Liver (tissue), 9 donors: ENCODE results near the gene SLC30A1. TPM values are rescaled to one million over a fixed set of nuclear protein-coding genes. Genes with fewer than 3 reads are reported as not detected.

Experiments used
- DNase-seq: peaks from one replicate; pipeline ENCODE4 v3.0.0-alpha.2; 2017; ENCODE audit warnings: low spot score
- H3K27ac ChIP-seq, 2 donors: one replicate each; pipeline ENCODE4 v1.7.0; 2013; ENCODE audit warnings: inconsistent platforms in 2 of 2, low read length in 2 of 2, control low read depth in 1 of 2, low read depth in 1 of 2, mild to moderate bottlenecking in 1 of 2
- H3K27me3 ChIP-seq, 4 donors: one replicate each; pipeline versions ENCODE4 v1.6.1 to v1.7.0; 2013; ENCODE audit warnings: low read length in 3 of 4, inconsistent platforms in 1 of 4, mild to moderate bottlenecking in 1 of 4, moderate library complexity in 1 of 4; ENCODE audit not compliant: control insufficient read depth in 4 of 4, insufficient read depth in 4 of 4
- H3K36me3 ChIP-seq, 4 donors: one replicate each; pipeline versions ENCODE4 v1.6.1 to v1.7.0; 2013; ENCODE audit warnings: low read length in 3 of 4, mild to moderate bottlenecking in 3 of 4, low read depth in 1 of 4, moderate library complexity in 1 of 4; ENCODE audit not compliant: control insufficient read depth in 4 of 4, insufficient read depth in 3 of 4
- H3K4me1 ChIP-seq, 4 donors: one replicate each; pipeline versions ENCODE4 v1.6.1 to v1.7.0; 2013; ENCODE audit warnings: low read length in 3 of 4, mild to moderate bottlenecking in 3 of 4, moderate library complexity in 1 of 4; ENCODE audit not compliant: control insufficient read depth in 4 of 4, insufficient read depth in 4 of 4
- H3K4me3 ChIP-seq, 3 donors: one replicate each; pipeline versions ENCODE4 v1.6.1 to v1.7.0; 2013; ENCODE audit warnings: low read length in 3 of 3, control low read depth in 1 of 3, low read depth in 1 of 3, mild to moderate bottlenecking in 1 of 3
- H3K9ac ChIP-seq, 2 donors: one replicate each; pipeline ENCODE4 v1.7.0; 2013; ENCODE audit warnings: low read length in 2 of 2, mild to moderate bottlenecking in 2 of 2, moderate library complexity in 2 of 2, control low read depth in 1 of 2, low read depth in 1 of 2
- H3K9me3 ChIP-seq, 4 donors: one replicate each; pipeline versions ENCODE4 v1.6.1 to v1.7.0; 2013; ENCODE audit warnings: low read length in 3 of 4; ENCODE audit not compliant: control insufficient read depth in 4 of 4
- EGR1 ChIP-seq, 2 donors: IDR thresholded peaks; 2 replicates each; pipeline ENCODE4 v1.6.1; 2016 to 2018; ENCODE audit warnings: antibody characterized with exemption in 2 of 2, low read depth in 2 of 2
- FOXA1 ChIP-seq: IDR thresholded peaks from 2 replicates; pipeline ENCODE4 v1.6.1; 2016; ENCODE audit warnings: antibody characterized with exemption
- FOXA2 ChIP-seq: IDR thresholded peaks from 2 replicates; pipeline ENCODE4 v1.6.1; 2016; ENCODE audit warnings: antibody characterized with exemption
- GABPA ChIP-seq, 2 donors: IDR thresholded peaks in 1 of 2; conservative IDR thresholded peaks in 1 of 2; 2 replicates each; pipeline ENCODE4 v1.6.1; 2016; ENCODE audit warnings: antibody characterized with exemption in 2 of 2, mild to moderate bottlenecking in 1 of 2, moderate library complexity in 1 of 2
- HNF4A ChIP-seq, 2 donors: conservative IDR thresholded peaks; 2 replicates each; pipeline ENCODE4 v1.6.1; 2016; ENCODE audit warnings: antibody characterized with exemption in 2 of 2, mild to moderate bottlenecking in 2 of 2
- HNF4G ChIP-seq: IDR thresholded peaks from 2 replicates; pipeline ENCODE4 v1.6.1; 2016; ENCODE audit warnings: antibody characterized with exemption
- JUND ChIP-seq, 2 donors: IDR thresholded peaks; 2 replicates each; pipeline ENCODE4 v1.6.1; 2016; ENCODE audit warnings: antibody characterized with exemption in 2 of 2
- NR2F2 ChIP-seq: IDR thresholded peaks from 2 replicates; pipeline ENCODE4 v1.6.1; 2016; ENCODE audit warnings: antibody characterized with exemption
- RAD21 ChIP-seq, 2 donors: IDR thresholded peaks; 2 replicates each; pipeline ENCODE4 v1.6.1; 2016; ENCODE audit warnings: antibody characterized with exemption in 2 of 2, mild to moderate bottlenecking in 2 of 2
- RXRA ChIP-seq, 2 donors: IDR thresholded peaks; 2 replicates each; pipeline ENCODE4 v1.6.1; 2017 to 2018; ENCODE audit warnings: antibody characterized with exemption in 2 of 2, mild to moderate bottlenecking in 1 of 2
- SP1 ChIP-seq: IDR thresholded peaks from 2 replicates; pipeline ENCODE4 v1.6.1; 2018; ENCODE audit warnings: antibody characterized with exemption, mild to moderate bottlenecking
- TAF1 ChIP-seq: conservative IDR thresholded peaks from 2 replicates; pipeline ENCODE4 v1.6.1; 2016; ENCODE audit warnings: antibody characterized with exemption, mild to moderate bottlenecking
- ZBTB33 ChIP-seq: IDR thresholded peaks from 2 replicates; pipeline ENCODE4 v1.6.1; 2016; ENCODE audit warnings: antibody characterized with exemption
- WGBS: extraction: QIAGEN DNeasy Blood & Tissue Kit; methylation state at CpG from one replicate; pipeline ENCODE4 v1.1.7; 2013; 5-methylcytosine and 5-hydroxymethylcytosine counted together
- polyA plus RNA-seq, 2 donors: library from polyadenylated mRNA; stranded (reverse) in 1 of 2; unstranded in 1 of 2; fragments of 200-250 nt in 1 of 2; fragments of >200 nt in 1 of 2; fragmentation: Nextera tagmentation in 1 of 2; extraction: Ambion mirVana in 1 of 2; gene quantifications; one replicate each; pipeline versions ENCODE4 v1.2.1 to v1.2.3, GENCODE V29; 2013 to 2015
- total RNA-seq, 2 donors: library from RNA; depleted of rRNA; stranded (reverse); fragments of >200 nt; gene quantifications; one replicate each; pipeline ENCODE4 v1.2.3, GENCODE V29; 2014
- TF ChIP-seq, protein P1 (sequence below): IDR thresholded peaks from 2 replicates; pipeline ENCODE4 v1.6.1; 2016; ENCODE audit warnings: antibody characterized with exemption, mild to moderate bottlenecking
- TF ChIP-seq, protein P2 (sequence below): fragments of 150-350 bp; IDR thresholded peaks from 2 replicates; pipeline ENCODE4 v1.5.1; 2017; ENCODE audit warnings: improper control_type of control experiment, low read depth, low read length; ENCODE audit not compliant: missing input control
- TF ChIP-seq, protein P3 (sequence below): IDR thresholded peaks from 2 replicates; pipeline ENCODE4 v1.6.1; 2016; ENCODE audit warnings: antibody characterized with exemption
- donor health status: healthy.
- donor health status: healthy.
- donor health status: healthy.
- donor health status: healthy.
- donor health status: healthy.

The SLC30A1 gene
- total and polyA plus RNA-seq, 4 donors = 14.9 to 83.3 (median 39.4) TPM

DNA sequence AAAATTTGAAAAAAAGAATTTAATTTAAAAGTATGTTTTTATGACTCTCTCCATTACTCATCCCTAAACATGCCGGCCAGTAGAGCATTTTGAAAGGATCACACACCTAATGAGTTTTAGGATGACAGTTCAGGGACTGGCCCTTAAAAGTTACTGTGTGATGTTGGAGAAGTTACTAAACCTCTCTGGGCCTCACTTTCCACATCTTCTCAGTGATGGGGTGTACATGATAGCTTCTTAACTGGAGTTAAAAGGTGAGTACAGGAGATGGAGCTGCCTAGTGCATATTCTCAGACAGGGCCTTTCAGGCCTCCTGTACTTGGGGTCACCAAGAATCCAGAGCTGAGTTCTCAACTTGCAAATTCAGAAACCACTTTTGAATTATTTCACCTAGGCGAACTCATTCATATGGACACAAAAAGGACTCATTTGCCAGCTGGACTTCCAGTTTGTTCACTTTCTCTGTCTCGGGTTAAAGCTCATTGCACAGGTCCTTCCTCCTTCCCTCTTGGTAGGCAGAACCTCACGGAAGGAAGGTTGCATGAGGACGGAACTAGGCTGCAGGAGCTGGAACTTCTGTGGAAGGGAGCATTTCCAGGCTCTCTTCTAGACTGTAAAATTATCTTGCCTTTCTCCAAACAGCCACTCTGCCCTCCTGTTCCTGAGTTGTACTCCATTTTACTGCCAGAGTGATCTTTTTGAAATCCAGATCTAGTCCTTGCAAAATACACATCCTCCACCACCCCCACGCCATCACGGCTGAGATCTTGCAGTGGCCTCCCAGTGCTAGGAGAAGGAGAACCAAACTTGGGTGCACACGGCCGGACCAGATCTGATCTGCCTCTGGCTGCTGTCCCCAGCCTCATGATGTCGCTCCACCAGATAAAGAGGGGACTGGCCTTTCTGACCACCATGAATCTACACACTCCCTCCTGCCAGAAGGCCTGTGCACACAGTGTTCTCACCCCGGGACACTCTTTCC, 4.3 kb upstream of the SLC30A1 start:
- no peaks in the 10 kb centered on the region for H3K36me3 ChIP-seq
- no peak overlapping the region for H3K9ac ChIP-seq
- no peaks in the 10 kb centered on the region for H3K9me3 ChIP-seq
- 87% methylated on average over 11 of the region's 11 CpGs for WGBS
- no peak for DNase-seq
- no peaks in the 10 kb centered on the region for H3K27me3 ChIP-seq
- no peak for TF ChIP-seq HNF4G
- TF ChIP-seq JUND (IDR thresholded peaks at IDR 0.05) = no peak
- no peak for TF ChIP-seq RAD21 (IDR thresholded peaks at IDR 0.05)
- TF ChIP-seq, protein P1, sequence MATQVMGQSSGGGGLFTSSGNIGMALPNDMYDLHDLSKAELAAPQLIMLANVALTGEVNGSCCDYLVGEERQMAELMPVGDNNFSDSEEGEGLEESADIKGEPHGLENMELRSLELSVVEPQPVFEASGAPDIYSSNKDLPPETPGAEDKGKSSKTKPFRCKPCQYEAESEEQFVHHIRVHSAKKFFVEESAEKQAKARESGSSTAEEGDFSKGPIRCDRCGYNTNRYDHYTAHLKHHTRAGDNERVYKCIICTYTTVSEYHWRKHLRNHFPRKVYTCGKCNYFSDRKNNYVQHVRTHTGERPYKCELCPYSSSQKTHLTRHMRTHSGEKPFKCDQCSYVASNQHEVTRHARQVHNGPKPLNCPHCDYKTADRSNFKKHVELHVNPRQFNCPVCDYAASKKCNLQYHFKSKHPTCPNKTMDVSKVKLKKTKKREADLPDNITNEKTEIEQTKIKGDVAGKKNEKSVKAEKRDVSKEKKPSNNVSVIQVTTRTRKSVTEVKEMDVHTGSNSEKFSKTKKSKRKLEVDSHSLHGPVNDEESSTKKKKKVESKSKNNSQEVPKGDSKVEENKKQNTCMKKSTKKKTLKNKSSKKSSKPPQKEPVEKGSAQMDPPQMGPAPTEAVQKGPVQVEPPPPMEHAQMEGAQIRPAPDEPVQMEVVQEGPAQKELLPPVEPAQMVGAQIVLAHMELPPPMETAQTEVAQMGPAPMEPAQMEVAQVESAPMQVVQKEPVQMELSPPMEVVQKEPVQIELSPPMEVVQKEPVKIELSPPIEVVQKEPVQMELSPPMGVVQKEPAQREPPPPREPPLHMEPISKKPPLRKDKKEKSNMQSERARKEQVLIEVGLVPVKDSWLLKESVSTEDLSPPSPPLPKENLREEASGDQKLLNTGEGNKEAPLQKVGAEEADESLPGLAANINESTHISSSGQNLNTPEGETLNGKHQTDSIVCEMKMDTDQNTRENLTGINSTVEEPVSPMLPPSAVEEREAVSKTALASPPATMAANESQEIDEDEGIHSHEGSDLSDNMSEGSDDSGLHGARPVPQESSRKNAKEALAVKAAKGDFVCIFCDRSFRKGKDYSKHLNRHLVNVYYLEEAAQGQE = no peak
- no peak for TF ChIP-seq ZBTB33
- TF ChIP-seq FOXA1 = no peak
- no peak for TF ChIP-seq FOXA2
- TF ChIP-seq HNF4A (conservative IDR thresholded peaks at IDR 0.05) = no peak
- TF ChIP-seq, protein P2, sequence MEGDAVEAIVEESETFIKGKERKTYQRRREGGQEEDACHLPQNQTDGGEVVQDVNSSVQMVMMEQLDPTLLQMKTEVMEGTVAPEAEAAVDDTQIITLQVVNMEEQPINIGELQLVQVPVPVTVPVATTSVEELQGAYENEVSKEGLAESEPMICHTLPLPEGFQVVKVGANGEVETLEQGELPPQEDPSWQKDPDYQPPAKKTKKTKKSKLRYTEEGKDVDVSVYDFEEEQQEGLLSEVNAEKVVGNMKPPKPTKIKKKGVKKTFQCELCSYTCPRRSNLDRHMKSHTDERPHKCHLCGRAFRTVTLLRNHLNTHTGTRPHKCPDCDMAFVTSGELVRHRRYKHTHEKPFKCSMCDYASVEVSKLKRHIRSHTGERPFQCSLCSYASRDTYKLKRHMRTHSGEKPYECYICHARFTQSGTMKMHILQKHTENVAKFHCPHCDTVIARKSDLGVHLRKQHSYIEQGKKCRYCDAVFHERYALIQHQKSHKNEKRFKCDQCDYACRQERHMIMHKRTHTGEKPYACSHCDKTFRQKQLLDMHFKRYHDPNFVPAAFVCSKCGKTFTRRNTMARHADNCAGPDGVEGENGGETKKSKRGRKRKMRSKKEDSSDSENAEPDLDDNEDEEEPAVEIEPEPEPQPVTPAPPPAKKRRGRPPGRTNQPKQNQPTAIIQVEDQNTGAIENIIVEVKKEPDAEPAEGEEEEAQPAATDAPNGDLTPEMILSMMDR = no peak
- TF ChIP-seq RXRA (IDR thresholded peaks at IDR 0.05) = no peak
- TF ChIP-seq TAF1 = no peak
- no peak for TF ChIP-seq EGR1 (IDR thresholded peaks at IDR 0.05; ENCODE audit: low read depth in 2 of 2)
- no peak for TF ChIP-seq NR2F2
- TF ChIP-seq GABPA (IDR thresholded peaks at IDR 0.05 in 1 of 2, conservative IDR thresholded peaks at IDR 0.05 in 1 of 2) = no peak
- TF ChIP-seq, protein P3, sequence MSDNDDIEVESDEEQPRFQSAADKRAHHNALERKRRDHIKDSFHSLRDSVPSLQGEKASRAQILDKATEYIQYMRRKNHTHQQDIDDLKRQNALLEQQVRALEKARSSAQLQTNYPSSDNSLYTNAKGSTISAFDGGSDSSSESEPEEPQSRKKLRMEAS = no peak
- TF ChIP-seq SP1 = no peak
- H3K4me3 ChIP-seq = no peak overlapping the region
- peaks cover 1 to 14% (median 7%) of the 10 kb centered on the region in 4 donors for H3K4me1 ChIP-seq
- no peak overlapping the region for H3K27ac ChIP-seq
